ENCODE measurements around the gene CEMIP2. TPM values are rescaled to one million over a fixed set of nuclear protein-coding genes. Genes with fewer than 3 reads are reported as not detected.

Gene CEMIP2
- total RNA-seq, 4 donors from 2014 or later: 7.4 to 50.7 (median 30.5) TPM

GRCh38 chr9:71687676-71688075, 80.6 kb downstream of the CEMIP2 start:
- Histone ChIP-seq H3K36me3 (no peaks in the 10 kb centered on the region), H3K4me1 (no peaks in the 10 kb centered on the region), H3K9me3 (no peaks in the 10 kb centered on the region), H3K4me3 (no peak overlapping the region), H3K27me3 (no peaks in the 10 kb centered on the region), H3K27ac (no peak overlapping the region)
- DNase-seq: no peak
- TF ChIP-seq CTCF (IDR thresholded peaks at IDR 0.05) (no peak), POLR2A (IDR thresholded peaks at IDR 0.05) (no peak)
- intact Hi-C loops (cut with DNase I; ENCODE audit: low total_unique reads): no loop called here

GRCh38 chr9:71685988-71686387, 82.3 kb downstream of the CEMIP2 start:
- Histone ChIP-seq H3K27me3 (no peaks in the 10 kb centered on the region), H3K36me3 (no peaks in the 10 kb centered on the region), H3K27ac (no peak overlapping the region), H3K4me3 (no peak overlapping the region), H3K4me1 (no peaks in the 10 kb centered on the region), H3K9me3 (no peaks in the 10 kb centered on the region)
- TF ChIP-seq POLR2A (IDR thresholded peaks at IDR 0.05) (no peak), CTCF (IDR thresholded peaks at IDR 0.05) (no peak)
- intact Hi-C loops (cut with DNase I; ENCODE audit: low total_unique reads): no loop called here
- DNase-seq: no peak

DNA sequence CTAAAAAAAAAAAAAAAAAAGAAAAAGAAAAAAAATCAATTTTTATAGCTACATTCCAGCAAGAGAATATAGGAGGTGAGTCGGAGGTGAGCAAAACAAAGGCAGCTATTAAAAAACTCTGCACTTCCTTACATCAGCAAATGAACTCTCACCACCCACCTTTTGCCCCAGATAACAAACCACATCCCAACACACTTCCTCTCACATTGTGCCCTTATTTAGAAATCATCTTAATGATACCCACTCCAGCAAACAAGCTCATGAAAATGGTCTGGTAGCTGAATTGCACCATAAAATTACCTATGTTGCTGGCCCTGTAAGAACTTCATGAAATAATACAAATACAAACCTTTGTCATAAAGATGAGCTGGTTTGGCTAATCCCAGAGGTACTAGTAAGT, 82.9 kb downstream of the CEMIP2 start:
- Histone ChIP-seq H3K4me3 (no peak overlapping the region), H3K4me1 (no peaks in the 10 kb centered on the region), H3K9me3 (no peaks in the 10 kb centered on the region), H3K27ac (no peak overlapping the region), H3K36me3 (no peaks in the 10 kb centered on the region), H3K27me3 (no peaks in the 10 kb centered on the region)
- no peak for DNase-seq
- intact Hi-C loops (cut with DNase I; ENCODE audit: low total_unique reads): no loop called here
- TF ChIP-seq POLR2A (IDR thresholded peaks at IDR 0.05) (no peak), CTCF (IDR thresholded peaks at IDR 0.05) (no peak)

DNA sequence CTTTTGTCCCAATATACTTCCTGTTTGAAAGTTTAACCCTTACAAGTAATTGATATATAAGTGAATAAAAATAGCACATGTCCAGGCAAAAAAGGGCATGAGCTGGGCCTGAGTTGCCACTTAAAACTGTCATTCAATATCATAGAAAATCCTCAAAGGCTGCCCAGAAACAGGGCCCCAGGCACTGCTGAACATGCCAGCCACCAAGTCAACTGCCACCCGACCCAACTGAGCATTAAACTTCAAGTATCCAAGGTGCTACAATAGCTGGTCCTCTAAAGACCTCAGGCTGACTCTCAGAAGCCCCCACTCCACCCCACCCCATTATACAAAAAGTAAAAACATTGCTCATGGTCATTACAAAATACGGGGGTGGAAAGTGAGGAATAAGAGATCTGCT, 83.7 kb downstream of the CEMIP2 start:
- Histone ChIP-seq H3K9me3 (no peaks in the 10 kb centered on the region), H3K4me3 (no peak overlapping the region), H3K4me1 (no peaks in the 10 kb centered on the region), H3K36me3 (no peaks in the 10 kb centered on the region), H3K27ac (no peak overlapping the region), H3K27me3 (no peaks in the 10 kb centered on the region)
- TF ChIP-seq POLR2A (IDR thresholded peaks at IDR 0.05) (no peak), CTCF (IDR thresholded peaks at IDR 0.05) (no peak)
- DNase-seq: no peak
- intact Hi-C loops (cut with DNase I; ENCODE audit: low total_unique reads): no loop called here

- TF ChIP-seq CTCF (IDR thresholded peaks at IDR 0.05) (peak; percentile 20 to 47 (median 25)), POLR2A (IDR thresholded peaks at IDR 0.05) (no peak)
- Histone ChIP-seq H3K9me3 (no peaks in the 10 kb centered on the region), H3K4me3 (no peak overlapping the region), H3K4me1 (no peaks in the 10 kb centered on the region), H3K27ac (no peak overlapping the region), H3K36me3 (no peaks in the 10 kb centered on the region), H3K27me3 (no peaks in the 10 kb centered on the region)
- peak in 1 of 2 donors; percentile 29 for DNase-seq
- intact Hi-C loops (cut with DNase I; ENCODE audit: low total_unique reads): no loop called here
These were observed 84.6 kb downstream of the CEMIP2 start for GRCh38 chr9:71683598-71684235.

All from uterus (tissue), 4 donors.